HepG2 (cell line): ENCODE data around the gene BPIFB6. TPM values are rescaled to one million over a fixed set of nuclear protein-coding genes. Genes with fewer than 3 reads are reported as not detected.

ENCODE experiments used
- FOXK2 ChIP-seq: fragments of 450-650 bp; IDR thresholded peaks from 2 replicates; pipeline ENCODE4 v1.6.1; 2016
- HNRNPL ChIP-seq: fragments of 200-400 bp; formaldehyde crosslinking; IDR thresholded peaks from 2 replicates; pipeline ENCODE4 v1.6.1; 2017; ENCODE audit warnings: mild to moderate bottlenecking, low read depth, low read length
- NFATC3 ChIP-seq: sonication (generic); formaldehyde crosslinking; IDR thresholded peaks from 2 replicates; pipeline ENCODE4 v1.5.1; 2020; ENCODE audit warnings: mild to moderate bottlenecking, missing genetic modification reagents
- PHF21A ChIP-seq: sonication (generic); formaldehyde crosslinking; IDR thresholded peaks from 2 replicates; pipeline ENCODE4 v1.5.0; 2020; ENCODE audit warnings: mild to moderate bottlenecking, missing genetic modification reagents
- POLR2AphosphoS5 ChIP-seq: IDR thresholded peaks from 2 replicates; pipeline ENCODE4 v1.6.1; 2012; ENCODE audit warnings: low read depth, low read length
- RCOR2 ChIP-seq: IDR thresholded peaks from 2 replicates; pipeline ENCODE4 v1.6.1; 2016; ENCODE audit warnings: missing biosample characterization, missing genetic modification reagents
- RFXANK ChIP-seq: IDR thresholded peaks from 2 replicates; pipeline ENCODE4 v1.6.1; 2016
- TEAD3 ChIP-seq: optimal IDR thresholded peaks from 2 replicates; pipeline ENCODE3; 2016; ENCODE audit warnings: borderline replicate concordance
- ZFYVE20 ChIP-seq: sonication (generic); formaldehyde crosslinking; IDR thresholded peaks from 2 replicates; pipeline ENCODE4 v1.8.0; 2023; ENCODE audit warnings: low read depth, mild to moderate bottlenecking, moderate library complexity, missing genetic modification reagents, borderline replicate concordance
- ZNF296 ChIP-seq: sonication (generic); formaldehyde crosslinking; conservative IDR thresholded peaks from 2 replicates; pipeline ENCODE4 v1.5.0; 2020; ENCODE audit warnings: mild to moderate bottlenecking, missing genetic modification reagents
- ZNF782 ChIP-seq: sonication (generic); formaldehyde crosslinking; IDR thresholded peaks from 2 replicates; pipeline ENCODE4 v1.4.0; 2020; ENCODE audit warnings: missing genetic modification reagents, mild to moderate bottlenecking, borderline replicate concordance
- ZNF879 ChIP-seq: sonication (generic); formaldehyde crosslinking; IDR thresholded peaks from 2 replicates; pipeline ENCODE4 v1.8.1; 2023; ENCODE audit warnings: missing genetic modification reagents
- polyA plus RNA-seq, 8 experiments: library from polyadenylated mRNA; depleted of rRNA in 3 of 8; stranded (reverse) in 7 of 8; unstranded in 1 of 8; fragments of >200 nt; fragmentation: Illumina TruSeq in 4 of 8; extraction: Trizol in 4 of 8; gene quantifications; 2 replicates each; pipeline versions ENCODE4 v1.2.1 to v1.2.3, GENCODE V29; 2011 to 2016; ENCODE audit warnings: low read depth in 4 of 8, missing spikeins in 1 of 8, mixed read lengths in 1 of 8; ENCODE audit not compliant: insufficient read depth in 1 of 8
- total RNA-seq, 5 experiments: library from RNA; depleted of rRNA; stranded (reverse); fragments of >200 nt; fragmentation: Illumina TruSeq; extraction: Trizol; gene quantifications; 2 replicates each; pipeline ENCODE4 v1.2.3, GENCODE V29; 2016; ENCODE audit warnings: low read depth in 1 of 5
- TF ChIP-seq, protein P1 (sequence below): sonication (generic); formaldehyde crosslinking; IDR thresholded peaks from 2 replicates; pipeline ENCODE4 v1.8.0; 2022; ENCODE audit warnings: missing genetic modification reagents, mild to moderate bottlenecking, inconsistent platforms, borderline replicate concordance
- TF ChIP-seq, protein P2 (sequence below): sonication (generic); formaldehyde crosslinking; IDR thresholded peaks from 2 replicates; pipeline ENCODE4 v1.4.0; 2020; ENCODE audit warnings: low read depth, missing genetic modification reagents
- TF ChIP-seq, protein P3 (sequence below): sonication (generic); formaldehyde crosslinking; IDR thresholded peaks from 2 replicates; pipeline ENCODE4 v1.4.0; 2020; ENCODE audit warnings: mild to moderate bottlenecking, missing genetic modification reagents, borderline replicate concordance
- TF ChIP-seq, protein P4 (sequence below): sonication (generic); formaldehyde crosslinking; IDR thresholded peaks from 2 replicates; pipeline ENCODE4 v1.8.1; 2023; ENCODE audit warnings: missing genetic modification reagents, mild to moderate bottlenecking, borderline replicate concordance
- TF ChIP-seq, protein P5 (sequence below): sonication (generic); formaldehyde crosslinking; IDR thresholded peaks from 2 replicates; pipeline ENCODE4 v1.5.1; 2020; ENCODE audit warnings: mild to moderate bottlenecking, missing genetic modification reagents, borderline replicate concordance
- TF ChIP-seq, protein P6 (sequence below): IDR thresholded peaks from 2 replicates; pipeline ENCODE4 v1.6.1; 2016; ENCODE audit warnings: low read depth, control low read depth

BPIFB6 gene
- total and polyA plus RNA-seq, 2 of the 13 experiments (the other 11 are each of a cell fraction or from before 2014, with no cell fraction given) = 0.13 to 1.7 TPM

DNA sequence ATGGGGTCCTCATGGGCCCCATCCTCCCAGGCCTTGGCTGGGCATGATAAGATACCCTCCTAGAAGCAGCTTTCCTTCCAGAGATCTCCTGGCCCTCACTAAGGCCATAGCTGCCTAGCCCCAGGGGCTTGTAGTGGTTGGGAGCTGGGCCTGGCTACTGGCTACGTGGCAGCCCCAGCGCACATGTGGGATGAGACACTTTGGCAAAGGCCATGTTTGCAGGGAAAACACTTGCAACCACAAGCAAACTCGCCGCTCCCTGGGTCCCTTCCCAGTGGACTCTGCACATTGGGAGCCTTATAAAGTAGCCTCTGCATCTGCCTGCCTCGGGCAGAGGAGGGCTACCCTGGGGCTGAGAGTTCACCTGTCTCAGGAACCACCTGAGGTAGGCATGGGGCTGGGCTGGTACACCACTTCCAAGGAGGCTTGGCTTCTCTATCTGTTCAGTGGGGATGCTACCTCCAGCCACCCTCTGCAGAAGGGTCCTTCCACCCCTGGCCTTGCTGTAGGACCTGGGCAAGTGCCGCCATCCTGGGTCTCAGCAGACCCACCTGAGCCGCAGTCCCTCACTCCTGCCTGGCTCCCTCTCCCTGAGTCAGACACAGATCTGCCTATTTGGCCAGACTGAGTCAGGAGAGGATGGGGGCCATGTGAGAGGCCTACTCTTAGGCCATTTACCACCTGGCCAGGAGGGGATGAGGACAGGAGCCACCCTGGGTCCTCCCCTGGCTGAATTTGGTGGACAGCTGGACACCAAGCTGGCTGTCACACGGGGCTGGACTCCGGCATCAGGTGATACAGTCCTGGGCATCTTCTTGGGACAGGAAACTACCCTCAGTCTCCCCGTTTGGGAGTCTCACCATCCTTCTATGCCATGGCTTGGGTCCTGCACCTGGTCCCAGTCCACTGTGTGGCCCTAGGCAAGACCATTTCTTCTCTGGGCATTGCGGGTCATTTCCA lies 23.8 kb upstream of the BPIFB6 start, which contains the start of gene BPIFB2 (continued):
- TF ChIP-seq POLR2AphosphoS5 (peak; percentile 99), RFXANK (CRISPR knock-in tag) (peak; percentile 87; the same call in 1 of the 2 replicates), TEAD3 (CRISPR knock-in tag) (peak; percentile 59), ZNF782 (CRISPR knock-in tag) (peak; percentile 28; the same call in 1 of the 2 replicates), FOXK2 (0 out of 2 replicates have a peak, but pooled peaks have one; percentile 42), NFATC3 (CRISPR knock-in tag) (no peak), PHF21A (peak; percentile 91), ZNF879 (CRISPR knock-in tag) (no peak), ZNF296 (peak; percentile 76; the same call in 1 of the 2 replicates), RCOR2 (CRISPR knock-in tag) (peak; percentile 84), HNRNPL (peak; percentile 93), ZFYVE20 (CRISPR knock-in tag) (no peak)
- TF ChIP-seq, protein P1, sequence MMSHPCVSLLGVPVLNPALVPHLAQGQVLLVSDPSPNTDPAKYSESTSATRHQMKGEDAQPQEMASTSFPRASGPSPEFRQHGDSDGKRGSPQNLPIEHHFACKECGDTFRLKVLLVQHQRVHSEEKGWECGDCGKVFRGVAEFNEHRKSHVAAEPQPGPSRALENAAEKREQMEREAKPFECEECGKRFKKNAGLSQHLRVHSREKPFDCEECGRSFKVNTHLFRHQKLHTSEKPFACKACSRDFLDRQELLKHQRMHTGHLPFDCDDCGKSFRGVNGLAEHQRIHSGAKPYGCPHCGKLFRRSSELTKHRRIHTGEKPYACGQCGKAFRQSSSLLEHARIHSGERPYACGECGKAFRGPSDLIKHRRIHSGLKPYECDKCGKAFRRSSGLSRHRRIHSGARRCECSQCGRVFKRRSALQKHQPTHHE = peak; percentile 33
- TF ChIP-seq, protein P2, sequence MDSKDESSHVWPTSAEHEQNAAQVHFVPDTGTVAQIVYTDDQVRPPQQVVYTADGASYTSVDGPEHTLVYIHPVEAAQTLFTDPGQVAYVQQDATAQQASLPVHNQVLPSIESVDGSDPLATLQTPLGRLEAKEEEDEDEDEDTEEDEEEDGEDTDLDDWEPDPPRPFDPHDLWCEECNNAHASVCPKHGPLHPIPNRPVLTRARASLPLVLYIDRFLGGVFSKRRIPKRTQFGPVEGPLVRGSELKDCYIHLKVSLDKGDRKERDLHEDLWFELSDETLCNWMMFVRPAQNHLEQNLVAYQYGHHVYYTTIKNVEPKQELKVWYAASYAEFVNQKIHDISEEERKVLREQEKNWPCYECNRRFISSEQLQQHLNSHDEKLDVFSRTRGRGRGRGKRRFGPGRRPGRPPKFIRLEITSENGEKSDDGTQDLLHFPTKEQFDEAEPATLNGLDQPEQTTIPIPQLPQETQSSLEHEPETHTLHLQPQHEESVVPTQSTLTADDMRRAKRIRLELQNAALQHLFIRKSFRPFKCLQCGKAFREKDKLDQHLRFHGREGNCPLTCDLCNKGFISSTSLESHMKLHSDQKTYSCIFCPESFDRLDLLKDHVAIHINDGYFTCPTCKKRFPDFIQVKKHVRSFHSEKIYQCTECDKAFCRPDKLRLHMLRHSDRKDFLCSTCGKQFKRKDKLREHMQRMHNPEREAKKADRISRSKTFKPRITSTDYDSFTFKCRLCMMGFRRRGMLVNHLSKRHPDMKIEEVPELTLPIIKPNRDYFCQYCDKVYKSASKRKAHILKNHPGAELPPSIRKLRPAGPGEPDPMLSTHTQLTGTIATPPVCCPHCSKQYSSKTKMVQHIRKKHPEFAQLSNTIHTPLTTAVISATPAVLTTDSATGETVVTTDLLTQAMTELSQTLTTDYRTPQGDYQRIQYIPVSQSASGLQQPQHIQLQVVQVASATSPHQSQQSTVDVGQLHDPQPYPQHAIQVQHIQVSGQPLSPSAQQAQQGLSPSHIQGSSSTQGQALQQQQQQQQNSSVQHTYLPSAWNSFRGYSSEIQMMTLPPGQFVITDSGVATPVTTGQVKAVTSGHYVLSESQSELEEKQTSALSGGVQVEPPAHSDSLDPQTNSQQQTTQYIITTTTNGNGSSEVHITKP = peak; percentile 77; the same call in 1 of the 2 replicates
- TF ChIP-seq, protein P3, sequence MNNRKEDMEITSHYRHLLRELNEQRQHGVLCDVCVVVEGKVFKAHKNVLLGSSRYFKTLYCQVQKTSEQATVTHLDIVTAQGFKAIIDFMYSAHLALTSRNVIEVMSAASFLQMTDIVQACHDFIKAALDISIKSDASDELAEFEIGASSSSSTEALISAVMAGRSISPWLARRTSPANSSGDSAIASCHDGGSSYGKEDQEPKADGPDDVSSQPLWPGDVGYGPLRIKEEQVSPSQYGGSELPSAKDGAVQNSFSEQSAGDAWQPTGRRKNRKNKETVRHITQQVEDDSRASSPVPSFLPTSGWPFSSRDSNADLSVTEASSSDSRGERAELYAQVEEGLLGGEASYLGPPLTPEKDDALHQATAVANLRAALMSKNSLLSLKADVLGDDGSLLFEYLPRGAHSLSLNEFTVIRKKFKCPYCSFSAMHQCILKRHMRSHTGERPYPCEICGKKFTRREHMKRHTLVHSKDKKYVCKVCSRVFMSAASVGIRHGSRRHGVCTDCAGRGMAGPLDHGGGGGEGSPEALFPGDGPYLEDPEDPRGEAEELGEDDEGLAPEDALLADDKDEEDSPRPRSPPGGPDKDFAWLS (CRISPR knock-in tag) = no peak
- TF ChIP-seq, protein P4, sequence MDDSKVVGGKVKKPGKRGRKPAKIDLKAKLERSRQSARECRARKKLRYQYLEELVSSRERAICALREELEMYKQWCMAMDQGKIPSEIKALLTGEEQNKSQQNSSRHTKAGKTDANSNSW (CRISPR knock-in tag) = 0 out of 2 replicates have a peak, but pooled peaks have one; percentile 76
- TF ChIP-seq, protein P5, sequence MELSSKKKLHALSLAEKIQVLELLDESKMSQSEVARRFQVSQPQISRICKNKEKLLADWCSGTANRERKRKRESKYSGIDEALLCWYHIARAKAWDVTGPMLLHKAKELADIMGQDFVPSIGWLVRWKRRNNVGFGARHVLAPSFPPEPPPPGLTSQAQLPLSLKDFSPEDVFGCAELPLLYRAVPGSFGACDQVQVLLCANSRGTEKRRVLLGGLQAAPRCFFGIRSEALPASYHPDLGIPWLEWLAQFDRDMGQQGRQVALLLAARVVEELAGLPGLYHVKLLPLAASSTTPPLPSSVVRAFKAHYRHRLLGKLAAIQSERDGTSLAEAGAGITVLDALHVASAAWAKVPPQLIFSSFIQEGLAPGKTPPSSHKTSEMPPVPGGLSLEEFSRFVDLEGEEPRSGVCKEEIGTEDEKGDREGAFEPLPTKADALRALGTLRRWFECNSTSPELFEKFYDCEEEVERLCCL (CRISPR knock-in tag) = no peak; the same call in 1 of the 2 replicates
- TF ChIP-seq, protein P6, sequence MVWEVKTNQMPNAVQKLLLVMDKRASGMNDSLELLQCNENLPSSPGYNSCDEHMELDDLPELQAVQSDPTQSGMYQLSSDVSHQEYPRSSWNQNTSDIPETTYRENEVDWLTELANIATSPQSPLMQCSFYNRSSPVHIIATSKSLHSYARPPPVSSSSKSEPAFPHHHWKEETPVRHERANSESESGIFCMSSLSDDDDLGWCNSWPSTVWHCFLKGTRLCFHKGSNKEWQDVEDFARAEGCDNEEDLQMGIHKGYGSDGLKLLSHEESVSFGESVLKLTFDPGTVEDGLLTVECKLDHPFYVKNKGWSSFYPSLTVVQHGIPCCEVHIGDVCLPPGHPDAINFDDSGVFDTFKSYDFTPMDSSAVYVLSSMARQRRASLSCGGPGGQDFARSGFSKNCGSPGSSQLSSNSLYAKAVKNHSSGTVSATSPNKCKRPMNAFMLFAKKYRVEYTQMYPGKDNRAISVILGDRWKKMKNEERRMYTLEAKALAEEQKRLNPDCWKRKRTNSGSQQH = no peak; the same call in 1 of the 2 replicates
